NCI-H2029 treated with DMSO at 0.1 percent for 48 hours (cell line): ENCODE data around the gene GNAQ.
"Not testable (repeated sequence)": the region's sequence is repeated elsewhere in the genome, so short reads cannot be mapped to it uniquely, and the experiment has no call there.

Source experiments
- DNase-seq: peaks from one replicate; lab custom pipeline; 2025; lab: John Stamatoyannopoulos, UW

The GNAQ gene

GRCh38 chr9:78031444-78031892 is at the start of gene GNAQ:
Gene GNAQ (minus strand): TSS chr9:78031811. CDS start chr9:78031235, 576 bp downstream.
- DNase-seq = no peak

- DNase-seq = no peak
These were observed 43.0 kb upstream of the GNAQ start for GRCh38 chr9:78074385-78075291.

- no peak for DNase-seq
These were observed 42.1 kb upstream of the GNAQ start for GRCh38 chr9:78073722-78074121.

- no peak for DNase-seq
These were observed 41.1 kb upstream of the GNAQ start for GRCh38 chr9:78072586-78073199.

- DNase-seq = no peak
These were observed 38.9 kb upstream of the GNAQ start for GRCh38 chr9:78070521-78070920.

- no peak for DNase-seq
These were observed 32.5 kb upstream of the GNAQ start for GRCh38 chr9:78064075-78064474.

- DNase-seq = no peak
These were observed 31.1 kb upstream of the GNAQ start for GRCh38 chr9:78062710-78063109.

- DNase-seq = not testable (repeated sequence)
These were observed 22.6 kb upstream of the GNAQ start for GRCh38 chr9:78054218-78054617.

GRCh38 chr9:78053627-78054026 is 22.0 kb upstream of the GNAQ start:
- no peak for DNase-seq

- DNase-seq = no peak
These were observed 18.8 kb upstream of the GNAQ start for GRCh38 chr9:78050421-78050820.

GRCh38 chr9:78049484-78049883 is 17.9 kb upstream of the GNAQ start:
- DNase-seq = no peak

- no peak for DNase-seq
These were observed 15.5 kb upstream of the GNAQ start for GRCh38 chr9:78047106-78047505.

GRCh38 chr9:78046112-78046511 is 14.5 kb upstream of the GNAQ start:
- no peak for DNase-seq

GRCh38 chr9:78044886-78045285 is 13.3 kb upstream of the GNAQ start:
- no peak for DNase-seq

- DNase-seq = peak; percentile 22
These were observed 12.6 kb upstream of the GNAQ start for GRCh38 chr9:78044189-78044588.

- no peak for DNase-seq
These were observed 10.4 kb upstream of the GNAQ start for GRCh38 chr9:78041971-78042370.

GRCh38 chr9:78040726-78041125 is 9.1 kb upstream of the GNAQ start:
- no peak for DNase-seq

- DNase-seq = no peak
These were observed 7.1 kb upstream of the GNAQ start for GRCh38 chr9:78038620-78039300.

- DNase-seq = peak; percentile 93
These were observed 3.9 kb upstream of the GNAQ start for GRCh38 chr9:78035383-78035993.

GRCh38 chr9:78033870-78034269 is 2.3 kb upstream of the GNAQ start:
- DNase-seq = peak; percentile 95

GRCh38 chr9:78032730-78033457 is 1.3 kb upstream of the GNAQ start:
- peak; percentile 65 for DNase-seq
